Body of pancreas (tissue), 4 donors: ENCODE data around the gene UBA52.

Experiments
- CTCF ChIP-seq, 7 experiments: fragments of 450-650 bp in 4 of 7; fragments of 200-600 bp in 3 of 7; sonication (generic) in 3 of 7; IDR thresholded peaks; one replicate each; pipeline ENCODE4 v1.5.1; 2016 to 2019; ENCODE audit warnings: antibody characterized with exemption in 7 of 7
- POLR2A ChIP-seq, 3 donors: fragments of 450-650 bp; IDR thresholded peaks; one replicate each; pipeline ENCODE4 v1.6.1; 2016; ENCODE audit warnings: antibody characterized with exemption in 3 of 3, mild to moderate bottlenecking in 2 of 3

GRCh38 chr19:18603255-18603957 lies 31.7 kb downstream of the UBA52 start:
- TF ChIP-seq CTCF (IDR thresholded peaks at IDR 0.05): peak in 2 of 7 experiments; percentile 10 to 18
- TF ChIP-seq POLR2A (IDR thresholded peaks at IDR 0.05): no peak
